KG1 (cell line): ENCODE data around the gene GPR161.
"Not testable (repeated sequence)": the region's sequence is repeated elsewhere in the genome, so short reads cannot be mapped to it uniquely, and the experiment has no call there.

Experiments used
- DNase-seq: peaks from one replicate; lab custom pipeline; 2025; lab: John Stamatoyannopoulos, UW

GPR161 gene

DNA sequence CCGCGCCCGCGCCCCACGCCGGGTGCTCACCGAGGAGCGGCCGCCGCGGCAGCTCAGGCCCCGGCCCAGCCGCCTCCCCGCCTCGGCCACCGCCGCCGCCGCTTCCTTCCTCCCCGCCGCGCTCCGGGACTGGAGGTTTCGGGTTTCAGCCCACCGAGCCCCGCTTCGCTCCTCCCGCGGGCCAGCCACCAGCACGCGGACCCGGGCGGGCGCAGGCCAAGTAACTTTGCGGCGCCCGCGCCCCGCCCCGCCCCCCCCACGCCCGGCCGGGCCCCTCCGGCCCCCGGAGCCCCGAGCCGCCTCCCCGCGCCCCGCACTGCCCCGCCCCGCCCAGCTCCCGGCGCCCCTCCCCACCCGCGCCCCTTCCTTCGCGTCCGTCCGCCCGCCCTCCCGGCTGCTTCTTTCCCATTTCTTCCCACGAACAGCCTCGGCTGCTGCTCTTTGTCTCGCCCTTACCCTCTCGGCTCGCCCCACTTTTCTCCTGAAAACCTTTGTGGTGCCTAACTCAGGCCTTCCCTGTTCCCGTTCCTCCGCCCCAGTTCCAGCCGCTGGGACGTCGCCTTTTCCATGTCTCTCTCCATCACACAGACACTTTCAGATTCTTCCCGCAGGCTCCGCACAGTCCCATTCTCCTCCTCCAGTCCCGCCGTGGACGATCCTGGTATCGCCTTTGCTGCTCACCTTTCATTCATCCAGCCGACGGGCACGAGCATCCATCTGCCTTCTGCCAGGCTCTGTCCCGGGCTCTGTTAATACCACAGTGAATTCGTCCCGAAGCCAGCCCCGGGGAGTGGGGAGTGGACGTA, at the start of gene GPR161:
Gene GPR161, minus strand, starts transcription at position 222 of the 806 bp plus-strand sequence. CDS start 32,080 bp downstream, outside the sequence.
- no peak for DNase-seq

DNA sequence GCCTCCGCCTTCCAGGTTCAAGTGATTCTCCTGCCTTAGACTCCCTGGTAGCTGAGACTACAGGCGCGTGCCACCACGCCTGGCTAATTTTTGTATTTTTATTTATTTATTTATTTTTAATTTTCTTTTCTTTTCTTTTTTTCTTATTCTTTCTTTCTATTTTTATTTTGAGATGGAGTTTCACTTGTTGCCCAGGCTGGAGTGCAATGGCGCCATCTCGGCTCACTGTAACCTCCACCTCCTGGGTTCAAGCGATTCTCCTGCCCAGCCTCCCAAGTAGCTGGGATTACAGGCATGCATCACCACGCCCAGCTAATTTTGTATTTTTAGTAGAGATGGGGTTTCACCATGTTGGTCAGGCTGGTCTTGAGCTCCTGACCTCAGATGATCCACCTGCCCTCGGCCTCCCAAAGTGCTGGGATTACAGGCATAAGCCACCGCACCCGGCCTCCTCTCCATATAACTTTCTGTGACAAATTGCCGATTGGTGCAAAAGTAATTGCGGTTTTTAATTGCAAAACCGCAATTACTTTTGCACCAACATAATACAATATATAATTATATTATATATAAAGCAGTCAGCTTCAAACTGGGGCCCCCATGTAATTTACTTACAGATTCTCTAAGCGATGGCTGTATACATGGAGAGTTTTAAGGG, 44.5 kb upstream of the GPR161 start:
- not testable (repeated sequence) for DNase-seq

GRCh38 chr1:168180148-168180524, 43.4 kb upstream of the GPR161 start:
- DNase-seq, result no peak

- DNase-seq, result peak; percentile 71
These were observed 42.9 kb upstream of the GPR161 start for GRCh38 chr1:168179438-168180147.

GRCh38 chr1:168178638-168179437, 42.1 kb upstream of the GPR161 start, which contains the start of gene TIPRL:
TSS of gene TIPRL (plus strand) at chr1:168178962. CDS start at chr1:168179078, 116 bp downstream.
- DNase-seq, result peak; percentile 88

- no peak for DNase-seq
These were observed 41.5 kb upstream of the GPR161 start for GRCh38 chr1:168178227-168178637.

- no peak for DNase-seq
These were observed 35.7 kb upstream of the GPR161 start for GRCh38 chr1:168172250-168172915.

DNA sequence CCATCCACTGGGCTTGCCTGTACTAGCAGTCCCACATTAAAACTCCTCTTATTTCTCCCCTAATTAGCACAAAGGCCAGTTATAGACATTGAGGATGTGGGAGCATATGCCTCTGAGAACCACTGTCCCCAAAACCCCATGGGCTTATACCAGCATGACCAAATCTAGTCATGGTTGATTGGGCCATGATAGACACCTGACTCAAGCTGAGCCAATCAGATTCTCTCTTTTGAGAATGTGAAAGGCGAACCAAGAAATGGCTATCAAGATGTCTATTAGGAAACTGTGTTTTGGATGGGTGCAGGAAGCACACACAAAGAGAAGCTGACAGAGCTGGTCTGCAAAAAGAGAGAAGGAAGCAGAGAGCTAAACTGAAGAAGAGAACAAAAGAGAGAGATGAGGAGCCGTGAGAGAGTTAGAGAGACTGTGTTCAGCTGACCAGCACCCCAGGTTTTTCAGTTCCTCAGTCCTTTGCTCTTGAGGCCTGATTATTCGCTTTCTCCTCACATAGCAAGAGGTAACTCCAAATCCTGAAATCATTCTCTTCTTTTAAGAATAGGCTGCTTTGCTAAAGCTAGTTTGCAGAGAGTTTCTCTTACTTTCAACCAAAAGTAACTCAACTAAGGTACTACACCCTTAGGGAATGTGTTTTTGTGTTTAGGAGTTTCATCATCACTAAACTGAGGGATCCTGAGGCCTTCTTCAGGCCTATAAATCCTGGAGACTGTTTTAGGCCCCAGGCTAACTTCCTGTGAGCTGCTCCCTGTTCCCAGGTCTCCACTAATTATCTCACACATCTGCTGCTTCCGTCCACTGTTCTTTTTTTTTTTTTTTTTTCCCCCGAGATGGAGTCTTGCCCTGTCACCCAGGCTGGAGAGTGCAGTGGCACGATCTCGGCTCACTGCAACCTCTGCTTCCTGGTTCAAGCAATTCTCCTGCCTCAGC, 34.1 kb upstream of the GPR161 start:
- no peak for DNase-seq

DNA sequence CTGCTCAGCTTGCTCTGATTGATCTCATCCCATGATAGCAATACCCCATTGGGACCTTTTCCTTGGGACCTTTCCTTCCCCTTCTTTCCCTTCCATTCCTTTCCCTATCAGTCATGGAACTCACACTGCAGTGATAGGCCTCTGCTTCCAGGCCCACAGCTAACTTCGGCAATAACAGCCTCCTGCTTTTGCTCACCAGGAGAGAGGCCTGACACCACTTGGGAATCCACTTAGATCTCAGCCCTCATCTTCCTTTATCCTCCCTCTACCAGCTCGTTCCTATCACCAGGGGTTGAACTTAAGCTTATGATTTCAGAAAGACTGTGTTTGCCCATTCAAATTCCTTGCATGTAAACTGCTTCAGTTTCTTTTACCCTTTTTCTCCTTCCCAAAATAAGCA, 31.1 kb upstream of the GPR161 start:
- no peak for DNase-seq

- no peak for DNase-seq
These were observed 28.0 kb upstream of the GPR161 start for GRCh38 chr1:168164771-168165170.

DNA sequence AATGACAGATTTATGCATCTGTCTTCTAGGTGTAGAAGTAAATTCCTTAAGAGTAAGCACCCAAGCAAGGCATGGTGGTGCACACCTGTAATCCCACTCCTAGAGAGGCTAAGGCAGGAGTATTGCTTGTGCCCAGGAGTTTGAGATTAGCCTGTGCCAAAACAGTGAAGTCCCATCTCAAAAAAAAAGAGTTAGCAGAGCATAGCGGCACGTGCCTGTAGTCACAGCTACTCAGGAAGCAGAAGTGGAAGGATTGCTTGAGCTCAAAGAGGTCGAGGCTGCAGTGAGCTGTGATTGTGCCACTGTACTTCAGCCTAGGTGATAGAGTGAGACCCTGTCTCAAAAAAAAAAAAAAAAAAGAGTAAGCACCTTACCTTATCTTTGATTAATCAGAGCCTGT, 26.9 kb upstream of the GPR161 start:
- DNase-seq, result no peak

DNA sequence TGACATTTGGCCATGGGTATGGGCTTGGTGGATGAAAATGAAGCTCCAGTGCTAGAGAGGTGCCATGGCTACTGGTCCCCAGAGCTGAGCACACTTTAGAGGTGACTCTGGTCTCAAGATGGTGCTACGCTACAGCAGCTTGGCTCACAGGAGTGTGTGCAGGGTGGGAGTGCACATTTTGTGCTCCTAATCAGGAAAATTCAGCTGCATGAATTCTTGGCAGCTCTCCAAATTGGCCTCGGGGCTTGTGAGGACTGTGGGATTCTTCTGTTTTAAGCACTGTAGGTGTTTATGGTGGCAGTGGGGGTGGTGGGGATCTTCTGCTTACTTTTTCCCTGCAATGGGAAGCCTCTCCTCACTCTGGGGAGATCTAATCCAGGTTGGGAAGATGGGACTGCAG, 24.7 kb upstream of the GPR161 start:
- DNase-seq, result no peak

DNA sequence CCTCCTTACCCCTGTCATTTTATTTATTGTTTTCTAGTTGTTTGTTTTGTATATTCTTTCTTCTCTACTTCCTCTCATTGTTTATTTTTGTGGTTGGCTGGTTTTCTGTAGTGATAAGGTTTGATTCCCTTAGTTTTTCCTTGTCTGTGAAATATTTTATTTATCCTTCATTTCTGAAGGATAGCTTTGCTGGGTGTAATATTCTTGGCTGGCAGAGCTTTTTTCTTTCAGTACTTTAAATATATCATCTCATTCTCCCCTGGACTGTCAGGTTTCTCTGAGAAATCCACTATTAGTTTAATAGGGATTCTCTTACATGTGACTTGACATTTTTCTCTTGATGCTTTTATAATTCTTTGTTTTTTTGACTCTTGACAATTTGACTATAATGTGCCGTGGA, 23.2 kb upstream of the GPR161 start:
- DNase-seq, result no peak

GRCh38 chr1:168159251-168159650, 22.5 kb upstream of the GPR161 start:
- no peak for DNase-seq

- DNase-seq, result no peak
These were observed 20.9 kb upstream of the GPR161 start for GRCh38 chr1:168157638-168158037.

- no peak for DNase-seq
These were observed 19.2 kb upstream of the GPR161 start for GRCh38 chr1:168155910-168156309.

- not testable (repeated sequence) for DNase-seq
These were observed 18.0 kb upstream of the GPR161 start for GRCh38 chr1:168154707-168155106.

GRCh38 chr1:168151935-168152334, 15.2 kb upstream of the GPR161 start:
- DNase-seq, result no peak

DNA sequence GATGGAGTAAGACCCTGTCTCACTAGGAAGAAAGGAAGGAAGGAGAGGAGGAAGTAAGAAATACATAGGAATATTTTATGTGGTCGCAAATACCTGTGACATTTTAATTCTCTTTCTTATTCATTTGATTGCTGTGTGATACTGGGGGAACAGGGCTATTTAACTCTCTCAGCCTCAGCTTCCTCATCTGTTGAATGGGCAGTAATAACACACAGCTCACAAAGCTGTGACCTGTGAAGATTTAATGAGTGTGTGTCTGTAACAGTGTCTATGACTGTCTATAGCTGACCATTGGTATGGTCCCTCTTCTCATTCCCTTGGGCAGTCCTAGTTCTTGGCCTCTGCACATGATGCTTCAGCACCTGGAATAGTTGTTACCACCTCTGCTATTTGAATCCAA, 13.6 kb upstream of the GPR161 start:
- DNase-seq, result no peak

DNA sequence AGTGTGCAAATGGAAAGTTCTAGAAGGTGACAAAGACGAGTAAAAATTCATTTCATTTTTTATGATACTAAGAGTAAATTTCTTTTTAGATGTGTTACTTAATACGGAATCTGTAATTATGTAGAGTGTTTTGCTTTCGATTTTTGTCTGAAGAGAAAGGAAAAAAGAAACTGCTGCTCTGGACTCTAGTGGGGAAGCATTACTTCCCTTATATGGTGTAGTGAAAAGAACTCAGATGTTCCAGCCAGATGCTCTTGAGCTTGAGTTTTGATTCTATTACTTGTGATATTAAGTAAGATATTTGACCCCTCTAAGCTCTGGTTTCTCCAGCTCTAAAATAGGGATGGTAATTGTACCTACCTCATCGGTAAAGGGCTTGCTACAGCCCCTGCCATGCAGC, 12.2 kb upstream of the GPR161 start:
- DNase-seq, result no peak
